Lung (tissue), 12 donors: ENCODE measurements around the gene FARP1. TPM values are rescaled to one million over a fixed set of nuclear protein-coding genes. Genes with fewer than 3 reads are reported as not detected.
A peak's percentile ranks its signal among the peaks of the same experiment; 100 is the strongest.

Source experiments
- ATAC-seq: fragments of 200-7000 bp; cut with Tn5 transposase; one replicate; pipeline ENCODE4 v1.9.1; 2020; ENCODE audit warnings: moderate number of reproducible peaks; ENCODE audit not compliant: insufficient read depth, low FRiP score
- DNase-seq, 3 donors: peaks; one replicate each; pipeline ENCODE4 v3.0.0-alpha.2; 2013 to 2017
- H3K27ac ChIP-seq, 2 donors: one replicate each; pipeline ENCODE4 v1.5.1; 2013; ENCODE audit warnings: mild to moderate bottlenecking in 2 of 2, moderate library complexity in 2 of 2, control low read depth in 1 of 2, inconsistent platforms in 1 of 2, low read depth in 1 of 2, low read length in 1 of 2
- H3K27me3 ChIP-seq, 3 donors: one replicate each; pipeline ENCODE4 v1.5.1; 2013; ENCODE audit warnings: low read length in 2 of 3; ENCODE audit not compliant: control insufficient read depth in 3 of 3, insufficient read depth in 3 of 3
- H3K36me3 ChIP-seq, 4 donors: one replicate each; pipeline ENCODE4 v1.5.1; 2013; ENCODE audit warnings: low read length in 4 of 4, mild to moderate bottlenecking in 1 of 4, moderate library complexity in 1 of 4; ENCODE audit not compliant: control insufficient read depth in 4 of 4, insufficient read depth in 4 of 4
- H3K4me1 ChIP-seq, 5 donors: one replicate each; pipeline ENCODE4 v1.5.1; 2013; ENCODE audit warnings: low read length in 5 of 5, mild to moderate bottlenecking in 2 of 5, moderate library complexity in 1 of 5; ENCODE audit not compliant: control insufficient read depth in 5 of 5, insufficient read depth in 5 of 5
- H3K4me3 ChIP-seq: one replicate; pipeline ENCODE4 v1.5.1; 2013; ENCODE audit warnings: mild to moderate bottlenecking, control low read depth, moderate library complexity
- H3K9ac ChIP-seq, 2 donors: one replicate each; pipeline ENCODE4 v1.5.1; 2013; ENCODE audit warnings: low read length in 2 of 2, control low read depth in 1 of 2; ENCODE audit not compliant: insufficient read depth in 1 of 2
- H3K9me3 ChIP-seq, 4 donors: one replicate each; pipeline ENCODE4 v1.5.1; 2013; ENCODE audit warnings: low read length in 3 of 4, mild to moderate bottlenecking in 1 of 4, moderate library complexity in 1 of 4; ENCODE audit not compliant: control insufficient read depth in 4 of 4, insufficient read depth in 3 of 4
- CTCF ChIP-seq: IDR thresholded peaks from 2 replicates; pipeline ENCODE4 v1.5.1; 2012; ENCODE audit warnings: mild to moderate bottlenecking; ENCODE audit errors: control extremely low read depth, extremely low read depth
- WGBS, 2 donors: extraction: QIAGEN DNeasy Blood & Tissue Kit; methylation state at CpG; one replicate each; pipeline ENCODE4 v1.1.7; 2013; 5-methylcytosine and 5-hydroxymethylcytosine counted together
- polyA plus RNA-seq, 2 donors: library from polyadenylated mRNA; stranded (reverse); fragments of 200-250 nt; gene quantifications; one replicate each; pipeline ENCODE4 v1.2.1, GENCODE V29; 2013
- total RNA-seq, 2 donors: library from RNA; depleted of rRNA in 1 of 2; stranded (reverse); fragments of >200 nt in 1 of 2; gene quantifications; one replicate each; pipeline ENCODE4 v1.2.1, GENCODE V29; 2014 to 2021
- donor health status: control.
- donor health status: control.
- donor health status: Bipolar disorder and iron deficiency.
- donor health status: healthy.
- donor health status: DM: yes; HTN: yes; CAD: no.

FARP1 gene
- total and polyA plus RNA-seq, 4 donors: 20.8 to 102 (median 54.4) TPM

DNA sequence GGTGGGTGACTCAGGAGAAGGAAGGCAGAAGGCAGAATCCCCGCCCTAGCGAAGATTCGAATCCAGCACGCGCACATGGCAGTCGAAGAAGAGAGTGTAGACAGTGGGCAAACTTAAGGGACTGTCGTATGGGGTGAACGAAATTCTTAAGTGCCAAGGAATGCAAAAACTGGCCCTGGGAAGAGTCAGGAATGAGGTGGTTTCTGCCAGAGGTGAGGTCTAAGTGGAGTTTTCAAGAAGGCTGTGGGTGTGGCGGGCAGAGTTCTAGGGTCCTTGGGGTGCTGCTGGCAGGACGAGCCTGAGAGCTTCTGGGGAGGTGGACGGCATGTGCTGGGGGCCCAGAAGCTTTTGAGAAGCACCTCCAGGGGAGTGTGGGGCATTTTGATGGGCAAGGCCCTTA lies 98.1 kb downstream of the FARP1 start:
- Histone ChIP-seq H3K27me3 (no peaks in the 10 kb centered on the region), H3K4me1 (peaks cover 0 to 16% (median 9%) of the 10 kb centered on the region in 5 donors), H3K27ac (no peak overlapping the region), H3K9ac (no peak overlapping the region), H3K4me3 (no peak overlapping the region), H3K9me3 (no peaks in the 10 kb centered on the region), H3K36me3 (no peaks in the 10 kb centered on the region)
- ATAC-seq: no peak
- no peak for DNase-seq
- WGBS, 2 donors: 84 to 96% methylated on average over 11 of the region's 11 CpGs
- no peak for TF ChIP-seq CTCF

GRCh38 chr13:98241976-98242375 lies 99.1 kb downstream of the FARP1 start:
- H3K9ac ChIP-seq: no peak overlapping the region
- H3K27ac ChIP-seq: no peak overlapping the region
- TF ChIP-seq CTCF: no peak
- H3K36me3 ChIP-seq: no peaks in the 10 kb centered on the region
- H3K27me3 ChIP-seq: no peaks in the 10 kb centered on the region
- H3K4me1 ChIP-seq: peaks cover 0 to 23% (median 12%) of the 10 kb centered on the region in 5 donors
- no peak for ATAC-seq
- no peak overlapping the region for H3K4me3 ChIP-seq
- WGBS, 2 donors: 87 to 92% methylated on average over 7 of the region's 7 CpGs
- H3K9me3 ChIP-seq: no peaks in the 10 kb centered on the region
- DNase-seq: peak; percentile 50 to 87 (median 86)

- no peak for TF ChIP-seq CTCF
- H3K9ac ChIP-seq: peak overlapping the region in 1 of 2 donors; percentile 42
- 89 to 92% methylated on average over 4 of the region's 4 CpGs for WGBS, 2 donors
- no peak overlapping the region for H3K27ac ChIP-seq
- H3K9me3 ChIP-seq: no peaks in the 10 kb centered on the region
- peaks cover 0 to 21% (median 12%) of the 10 kb centered on the region in 5 donors for H3K4me1 ChIP-seq
- no peaks in the 10 kb centered on the region for H3K36me3 ChIP-seq
- ATAC-seq: no peak
- no peaks in the 10 kb centered on the region for H3K27me3 ChIP-seq
- DNase-seq: no peak
- H3K4me3 ChIP-seq: no peak overlapping the region
Measured at GRCh38 chr13:98242403-98242802, 99.5 kb downstream of the FARP1 start.

DNA sequence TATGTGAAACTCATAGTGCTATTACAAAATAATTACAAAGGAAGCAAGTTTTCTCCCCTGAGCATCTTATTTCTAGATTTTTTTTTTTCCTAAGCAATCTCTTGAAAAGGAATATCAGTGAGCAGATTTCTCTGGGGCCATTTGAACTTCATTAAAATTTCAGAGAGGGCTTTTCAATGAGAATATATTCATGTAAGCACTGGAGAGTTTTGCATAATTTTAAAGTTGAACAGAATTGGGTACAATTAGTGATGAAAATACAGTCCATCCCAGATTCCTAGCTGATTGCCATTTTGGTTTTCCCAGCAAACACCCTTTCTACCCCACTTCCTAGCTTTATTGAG lies 101.0 kb downstream of the FARP1 start:
- no peaks in the 10 kb centered on the region for H3K27me3 ChIP-seq
- H3K9me3 ChIP-seq: no peaks in the 10 kb centered on the region
- no peak for TF ChIP-seq CTCF

More for the DNA sequence above, 101.0 kb downstream of the FARP1 start:
- ATAC-seq (no peak), DNase-seq (no peak)
- Histone ChIP-seq H3K27ac (no peak overlapping the region), H3K36me3 (no peaks in the 10 kb centered on the region), H3K9ac (no peak overlapping the region), H3K4me3 (no peak overlapping the region), H3K4me1 (peaks cover 0 to 15% (median 12%) of the 10 kb centered on the region in 5 donors)
